Pancreas (tissue), 10 donors: ENCODE results near the gene CRY1. TPM values are rescaled to one million over a fixed set of nuclear protein-coding genes. Genes with fewer than 3 reads are reported as not detected.

ENCODE experiments used
- ATAC-seq, 4 donors: fragments of 200-7000 bp; cut with Tn5 transposase; one replicate each; pipeline versions ENCODE4 v1.8.0 to v1.9.1; 2020; ENCODE audit warnings: mild to moderate bottlenecking in 4 of 4, moderate library complexity in 4 of 4
- DNase-seq, 6 donors: peaks; one replicate each; pipeline ENCODE4 v3.0.0-alpha.2; 2020
- FAIRE-seq: peaks from 2 replicates; lab custom pipeline; 2012; peaks lifted over from hg19 to GRCh38; lab: Jason Lieb, UNC
- H3K27ac ChIP-seq, 4 donors: fragments of 200-600 bp; sonication (generic); 1 replicate in 3 of 4; 2 replicates in 1 of 4; pipeline versions ENCODE4 v1.5.0 to v1.8.0; 2020
- H3K27me3 ChIP-seq, 4 donors: fragments of 200-600 bp; one replicate each; pipeline ENCODE4 v1.8.0; 2021
- H3K36me3 ChIP-seq, 3 donors: fragments of 200-600 bp; sonication (generic) in 1 of 3; one replicate each; pipeline versions ENCODE4 v1.5.0 to v1.8.0; 2020 to 2021
- H3K4me1 ChIP-seq, 3 donors: fragments of 200-600 bp; one replicate each; pipeline ENCODE4 v1.8.0; 2021
- H3K4me3 ChIP-seq, 4 donors: fragments of 200-600 bp; sonication (generic) in 2 of 4; one replicate each; pipeline versions ENCODE4 v1.5.0 to v1.8.0; 2020 to 2021
- H3K9me3 ChIP-seq, 4 donors: fragments of 200-600 bp; one replicate each; pipeline ENCODE4 v1.8.0; 2021
- WGBS, 2 donors: extraction: QIAGEN DNeasy Blood & Tissue Kit; methylation state at CpG; one replicate each; pipeline ENCODE4 v1.1.7; 2013; 5-methylcytosine and 5-hydroxymethylcytosine counted together
- intact Hi-C, 3 donors: fragments of 100-400 bp; cut with DNase I; formaldehyde crosslinking; loops; one replicate each; pipeline versions ENCODE4 v1.11.1 to v1.14.2; 2022
- polyA plus RNA-seq, 2 donors: library from polyadenylated mRNA; stranded (reverse); fragments of 200-250 nt; gene quantifications; one replicate each; pipeline ENCODE4 v1.2.3, GENCODE V29; 2013
- total RNA-seq, 6 donors: library from RNA; stranded (reverse); fragmentation: NEBNext Ultra II Directional in 4 of 6; extraction: Animal tissue kit (Norgen Biotek cat#: 25700) in 4 of 6; gene quantifications; one replicate each; pipeline versions ENCODE4 v1.2.1 to v1.2.4, GENCODE V29; 2021 to 2023
- TF ChIP-seq, protein P1 (sequence below), 4 donors: fragments of 200-600 bp; sonication (generic) in 3 of 4; IDR thresholded peaks; one replicate each; pipeline versions ENCODE4 v1.5.0 to v1.8.0; 2021; ENCODE audit warnings: antibody characterized with exemption in 4 of 4
- donor health status: healthy with polysubstance abuse.
- donor health status: DM: no; HTN: no; CAD: no; lungs with moderate emphysema.
- donor health status: DM: no; HTN: no; CAD: no.
- donor health status: control.
- donor health status: control.
- donor health status: Bipolar disorder and iron deficiency.
- donor health status: DM: yes; HTN: yes; CAD: no.
- donor health status: DM: no; HTN: no; CAD: no.
- donor health status: DM: no; HTN: no; CAD: no.
- donor health status: DM: yes; HTN: yes; CAD: no.

The CRY1 gene
- total and polyA plus RNA-seq, 8 donors = 5.3 to 11.5 (median 8.1) TPM

- Histone ChIP-seq H3K27me3 (no peaks in the 10 kb centered on the region), H3K4me1 (no peaks in the 10 kb centered on the region), H3K36me3 (no peaks in the 10 kb centered on the region), H3K4me3 (no peak overlapping the region), H3K27ac (no peak overlapping the region), H3K9me3 (no peaks in the 10 kb centered on the region)
- ATAC-seq = no peak
- no peak for FAIRE-seq
- WGBS, 2 donors = 29 to 46% methylated on average over 1 of the region's 1 CpG
- TF ChIP-seq, protein P1, sequence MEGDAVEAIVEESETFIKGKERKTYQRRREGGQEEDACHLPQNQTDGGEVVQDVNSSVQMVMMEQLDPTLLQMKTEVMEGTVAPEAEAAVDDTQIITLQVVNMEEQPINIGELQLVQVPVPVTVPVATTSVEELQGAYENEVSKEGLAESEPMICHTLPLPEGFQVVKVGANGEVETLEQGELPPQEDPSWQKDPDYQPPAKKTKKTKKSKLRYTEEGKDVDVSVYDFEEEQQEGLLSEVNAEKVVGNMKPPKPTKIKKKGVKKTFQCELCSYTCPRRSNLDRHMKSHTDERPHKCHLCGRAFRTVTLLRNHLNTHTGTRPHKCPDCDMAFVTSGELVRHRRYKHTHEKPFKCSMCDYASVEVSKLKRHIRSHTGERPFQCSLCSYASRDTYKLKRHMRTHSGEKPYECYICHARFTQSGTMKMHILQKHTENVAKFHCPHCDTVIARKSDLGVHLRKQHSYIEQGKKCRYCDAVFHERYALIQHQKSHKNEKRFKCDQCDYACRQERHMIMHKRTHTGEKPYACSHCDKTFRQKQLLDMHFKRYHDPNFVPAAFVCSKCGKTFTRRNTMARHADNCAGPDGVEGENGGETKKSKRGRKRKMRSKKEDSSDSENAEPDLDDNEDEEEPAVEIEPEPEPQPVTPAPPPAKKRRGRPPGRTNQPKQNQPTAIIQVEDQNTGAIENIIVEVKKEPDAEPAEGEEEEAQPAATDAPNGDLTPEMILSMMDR (IDR thresholded peaks at IDR 0.05) = no peak
- DNase-seq = no peak
- intact Hi-C loops = no loop called here
Observed at GRCh38 chr12:107105410-107105703, 12.0 kb upstream of the CRY1 start.

- FAIRE-seq (no peak), DNase-seq (no peak), ATAC-seq (no peak)
- no peaks in the 10 kb centered on the region for H3K4me1 ChIP-seq
- H3K9me3 ChIP-seq = no peaks in the 10 kb centered on the region
- intact Hi-C loops = no loop called here
- H3K27ac ChIP-seq = no peak overlapping the region
- no peak overlapping the region for H3K4me3 ChIP-seq
- H3K36me3 ChIP-seq = no peaks in the 10 kb centered on the region
- TF ChIP-seq, protein P1 (IDR thresholded peaks at IDR 0.05) = no peak
- H3K27me3 ChIP-seq = peaks cover 0 to 3% (median 0%) of the 10 kb centered on the region in 4 donors
Observed at GRCh38 chr12:107103516-107103915, 10.2 kb upstream of the CRY1 start.

DNA sequence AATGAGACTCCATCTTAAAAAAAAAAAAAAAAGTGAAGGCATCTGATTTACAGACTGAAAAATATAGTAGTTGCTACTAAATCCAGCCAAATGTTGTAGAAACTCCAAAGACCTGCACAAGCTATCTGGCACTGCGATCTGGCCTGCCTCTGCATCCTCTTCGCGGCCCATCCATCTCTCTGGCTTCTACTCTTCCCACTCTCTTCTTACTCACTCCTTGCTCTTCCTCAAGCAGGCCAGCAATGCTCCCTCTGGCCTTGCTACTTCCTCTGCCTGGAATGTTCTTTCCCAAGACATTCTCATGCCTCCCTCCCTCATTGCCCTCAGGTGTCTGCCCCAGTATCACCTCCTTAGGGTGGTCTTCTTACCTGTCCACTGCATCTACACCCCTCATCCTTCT is 9.7 kb upstream of the CRY1 start:
- intact Hi-C loops = no loop called here
- FAIRE-seq = no peak
- no peak overlapping the region for H3K27ac ChIP-seq
- no peak for ATAC-seq
- no peak for DNase-seq
- H3K4me1 ChIP-seq = no peaks in the 10 kb centered on the region
- 83 to 91% methylated on average over 3 of the region's 3 CpGs for WGBS, 2 donors
- no peaks in the 10 kb centered on the region for H3K36me3 ChIP-seq
- peaks cover 0 to 3% (median 0%) of the 10 kb centered on the region in 4 donors for H3K27me3 ChIP-seq
- H3K9me3 ChIP-seq = no peaks in the 10 kb centered on the region
- TF ChIP-seq, protein P1 (IDR thresholded peaks at IDR 0.05) = no peak
- H3K4me3 ChIP-seq = no peak overlapping the region

DNA sequence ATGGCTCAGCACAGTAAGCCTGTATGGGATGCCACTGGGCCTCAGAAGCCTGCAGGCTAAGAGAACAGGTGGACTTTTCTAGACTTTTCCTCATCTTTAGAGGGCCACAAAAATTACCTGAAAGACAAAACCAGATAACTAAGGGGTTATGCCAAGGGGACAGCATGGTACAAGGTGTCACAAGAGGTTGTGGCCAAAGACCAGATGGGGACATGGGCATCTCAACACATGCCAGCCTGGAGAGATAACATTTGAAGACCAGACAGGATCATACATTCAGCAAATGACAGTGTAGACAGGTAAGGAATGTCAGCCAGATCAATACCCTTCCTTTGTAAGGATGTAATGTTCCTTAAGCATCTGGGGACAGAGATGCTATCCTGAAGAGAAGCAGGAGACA is 8.9 kb upstream of the CRY1 start:
- intact Hi-C loops = no loop called here
- no peaks in the 10 kb centered on the region for H3K36me3 ChIP-seq
- no peaks in the 10 kb centered on the region for H3K9me3 ChIP-seq
- ATAC-seq (no peak), DNase-seq (no peak), FAIRE-seq (no peak)
- TF ChIP-seq, protein P1 (IDR thresholded peaks at IDR 0.05) = no peak
- no peaks in the 10 kb centered on the region for H3K4me1 ChIP-seq
- no peak overlapping the region for H3K4me3 ChIP-seq
- H3K27ac ChIP-seq = no peak overlapping the region
- peaks cover 0 to 3% (median 0%) of the 10 kb centered on the region in 4 donors for H3K27me3 ChIP-seq

DNA sequence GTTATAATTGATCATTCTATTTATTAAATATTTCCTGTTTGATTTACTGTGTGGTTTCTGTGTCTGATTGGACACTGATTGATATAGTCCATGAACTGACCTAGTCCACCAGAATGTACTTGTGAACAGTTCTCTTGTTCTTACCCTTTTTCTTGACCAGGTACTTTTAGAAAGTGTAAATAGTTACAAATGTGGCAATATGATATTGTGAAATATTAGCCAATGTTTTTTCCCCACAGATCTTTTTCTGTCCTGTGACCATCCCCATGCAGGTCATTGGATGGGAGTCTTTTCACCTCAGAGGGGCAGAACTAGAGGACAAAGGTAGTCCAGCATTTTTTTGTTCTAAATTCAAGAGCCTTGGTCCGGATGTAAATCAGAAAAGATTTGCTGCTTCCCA is 8.3 kb upstream of the CRY1 start:
- Histone ChIP-seq H3K36me3 (no peaks in the 10 kb centered on the region), H3K27me3 (peaks cover 0 to 3% (median 0%) of the 10 kb centered on the region in 4 donors), H3K9me3 (no peaks in the 10 kb centered on the region), H3K4me3 (no peak overlapping the region), H3K27ac (no peak overlapping the region), H3K4me1 (no peaks in the 10 kb centered on the region)
- intact Hi-C loops = no loop called here
- no peak for DNase-seq
- no peak for ATAC-seq
- TF ChIP-seq, protein P1 (IDR thresholded peaks at IDR 0.05) = no peak
- no peak for FAIRE-seq
- WGBS, 2 donors = 65 to 85% methylated on average over 1 of the region's 1 CpG
